Activated T-cell treated with anti-CD3 and anti-CD28 coated beads, Interleukin-2, amount 50 U/mL, for 48 hours (primary cell): Measurements from ENCODE around the gene NDUFAF2.
"Not testable (repeated sequence)": the region's sequence is repeated elsewhere in the genome, so short reads cannot be mapped to it uniquely, and the experiment has no call there.

Experiments
- DNase-seq, 2 experiments: peaks; one replicate each; pipeline ENCODE4 v3.0.0-alpha.2; 2020

NDUFAF2 gene

DNA sequence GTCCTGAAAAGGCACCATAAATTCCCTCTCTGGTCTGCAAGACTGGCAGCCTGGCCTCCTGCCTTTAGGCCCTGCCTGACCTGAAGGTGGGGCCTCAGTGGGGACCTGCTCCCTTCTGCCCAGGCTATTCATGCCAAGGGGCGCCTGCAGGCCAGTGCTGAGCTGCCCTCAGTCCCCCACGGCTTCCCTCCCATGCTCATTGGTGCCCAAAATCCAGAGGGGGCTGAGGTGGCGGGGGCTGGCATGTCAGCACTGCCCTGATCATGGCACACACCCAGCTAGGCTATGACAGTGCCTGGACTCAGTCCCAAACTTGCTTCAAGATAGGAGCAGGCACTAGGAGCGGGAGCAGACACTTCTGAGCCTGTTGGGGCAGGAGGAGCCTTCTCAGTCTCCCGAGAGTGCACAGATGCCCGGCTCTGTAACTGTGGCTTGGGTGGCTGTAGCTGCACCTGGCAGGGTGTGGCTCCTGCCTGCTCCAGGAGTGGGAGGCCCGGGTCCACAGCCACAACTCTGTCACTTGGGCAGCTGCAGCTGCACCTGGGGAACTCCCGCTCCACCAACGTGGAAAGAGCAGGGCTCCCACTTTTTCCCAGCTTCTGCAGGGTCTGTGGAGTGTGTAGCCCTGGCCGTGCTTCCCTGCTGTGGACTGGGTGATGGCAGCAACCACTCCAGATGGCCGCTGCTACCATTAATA, 49.0 kb downstream of the NDUFAF2 start:
- DNase-seq = no peak

DNA sequence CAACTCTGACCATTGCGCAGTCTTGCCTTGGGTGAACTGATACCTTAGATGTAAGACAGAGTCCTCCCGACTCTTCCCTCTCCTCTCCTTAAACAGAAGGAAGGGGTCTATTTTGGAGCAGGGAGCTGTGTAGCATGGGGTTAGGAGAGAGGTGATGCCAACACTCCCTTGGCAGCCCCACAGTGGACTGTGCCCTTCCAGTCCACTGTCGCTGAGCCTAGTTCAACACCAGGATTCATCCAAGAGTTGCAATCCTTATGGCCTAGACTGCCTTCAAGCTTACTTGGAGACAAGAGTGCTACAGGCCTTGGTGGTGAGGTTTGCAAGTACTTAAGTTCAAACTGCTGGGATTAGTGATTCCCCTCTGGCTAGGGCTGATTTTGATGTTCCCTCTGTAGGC, 51.4 kb downstream of the NDUFAF2 start:
- DNase-seq = no peak

DNA sequence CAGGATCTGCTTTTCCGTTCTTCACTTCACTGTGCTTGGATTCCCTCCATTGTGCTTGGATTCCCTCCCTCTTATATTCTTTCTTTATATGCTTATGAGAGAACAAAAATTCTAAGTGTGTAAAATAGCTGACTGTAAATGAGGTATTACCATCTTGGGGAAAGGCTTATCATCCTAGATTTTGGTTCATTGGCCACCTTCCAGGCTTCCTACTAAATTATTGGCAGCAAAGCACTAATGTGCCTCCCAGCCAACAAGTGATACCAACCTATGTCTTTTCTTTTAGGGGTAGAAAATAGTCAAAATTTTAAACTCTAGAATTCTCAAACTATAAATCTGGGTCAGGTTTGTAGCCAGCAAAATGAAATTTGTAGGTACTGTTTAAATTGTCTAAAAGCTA, 52.7 kb downstream of the NDUFAF2 start:
- no peak for DNase-seq

DNA sequence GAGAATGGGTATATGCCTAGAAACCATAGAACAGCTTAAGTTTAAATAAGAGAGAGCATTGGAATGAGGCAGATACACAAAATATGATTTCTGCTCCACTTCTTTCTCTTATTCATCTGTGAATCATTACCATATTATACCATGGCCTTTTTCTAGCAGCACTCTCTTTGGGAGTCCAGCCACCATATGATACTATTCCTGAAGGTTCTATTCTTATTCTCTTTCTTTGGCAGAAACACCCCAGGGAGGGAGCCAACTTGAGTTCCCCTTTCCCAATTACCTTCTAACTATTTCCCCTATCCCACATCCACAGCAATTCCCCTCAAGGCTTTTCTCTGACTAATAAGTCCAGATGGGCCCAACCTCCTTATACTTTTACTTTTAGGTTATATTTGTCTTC, 55.9 kb downstream of the NDUFAF2 start:
- no peak for DNase-seq

- no peak for DNase-seq
Observed at GRCh38 chr5:61001647-61002046, 56.6 kb downstream of the NDUFAF2 start.

DNA sequence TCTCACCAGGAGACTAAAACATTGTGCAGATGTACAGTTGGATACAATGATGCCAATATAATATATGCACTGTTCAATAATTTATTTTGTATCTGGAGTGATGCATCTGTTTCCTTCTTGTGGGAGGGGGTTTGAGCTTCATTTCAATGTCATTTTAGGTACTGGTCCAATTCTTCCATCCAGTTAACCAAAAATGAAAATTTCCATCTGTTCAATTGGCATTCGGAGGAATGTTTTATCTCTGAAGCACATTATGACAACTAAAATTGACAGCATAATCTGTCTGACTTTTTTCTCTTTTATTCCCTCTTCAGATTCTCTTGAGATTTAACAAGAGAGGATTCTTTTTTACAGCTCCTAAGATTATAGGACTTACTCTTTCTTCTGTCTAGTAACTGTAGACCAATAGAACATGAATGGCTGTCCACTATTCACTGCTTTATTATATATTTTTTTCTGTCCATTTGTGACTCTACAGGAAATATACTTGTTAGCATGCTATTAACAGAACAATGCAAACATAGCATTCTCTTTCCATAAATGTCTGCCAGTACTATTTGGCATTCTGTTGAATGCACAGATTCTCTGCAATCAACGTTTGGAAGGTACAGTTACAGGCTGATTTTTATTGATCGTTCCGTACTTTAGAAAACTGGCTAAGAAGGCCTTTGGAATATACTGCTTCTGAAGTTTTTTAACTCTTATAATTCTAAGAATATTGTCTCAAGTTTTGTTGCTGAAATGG, 57.8 kb downstream of the NDUFAF2 start:
- DNase-seq = no peak

- no peak for DNase-seq
Observed at GRCh38 chr5:61004448-61004847, 59.4 kb downstream of the NDUFAF2 start.

DNA sequence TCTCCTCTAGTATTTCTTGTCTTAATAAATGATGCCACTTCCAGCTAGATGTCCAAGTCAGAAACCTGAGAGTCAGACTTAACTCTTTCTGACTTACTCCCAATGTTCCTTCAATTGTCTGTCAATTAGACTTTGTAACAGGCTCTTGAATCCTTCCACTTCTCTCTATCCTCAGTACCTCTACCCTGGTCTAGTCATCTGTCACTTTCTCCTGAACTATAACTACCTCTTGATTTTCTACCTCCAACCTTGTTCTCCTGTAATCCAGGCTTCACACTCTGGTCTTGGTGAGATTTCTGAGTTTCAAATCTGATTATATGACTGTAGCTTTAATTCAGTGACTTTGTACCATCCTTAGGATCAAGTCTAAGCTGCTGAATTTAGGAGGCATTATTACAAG, 64.9 kb downstream of the NDUFAF2 start:
- no peak for DNase-seq

DNA sequence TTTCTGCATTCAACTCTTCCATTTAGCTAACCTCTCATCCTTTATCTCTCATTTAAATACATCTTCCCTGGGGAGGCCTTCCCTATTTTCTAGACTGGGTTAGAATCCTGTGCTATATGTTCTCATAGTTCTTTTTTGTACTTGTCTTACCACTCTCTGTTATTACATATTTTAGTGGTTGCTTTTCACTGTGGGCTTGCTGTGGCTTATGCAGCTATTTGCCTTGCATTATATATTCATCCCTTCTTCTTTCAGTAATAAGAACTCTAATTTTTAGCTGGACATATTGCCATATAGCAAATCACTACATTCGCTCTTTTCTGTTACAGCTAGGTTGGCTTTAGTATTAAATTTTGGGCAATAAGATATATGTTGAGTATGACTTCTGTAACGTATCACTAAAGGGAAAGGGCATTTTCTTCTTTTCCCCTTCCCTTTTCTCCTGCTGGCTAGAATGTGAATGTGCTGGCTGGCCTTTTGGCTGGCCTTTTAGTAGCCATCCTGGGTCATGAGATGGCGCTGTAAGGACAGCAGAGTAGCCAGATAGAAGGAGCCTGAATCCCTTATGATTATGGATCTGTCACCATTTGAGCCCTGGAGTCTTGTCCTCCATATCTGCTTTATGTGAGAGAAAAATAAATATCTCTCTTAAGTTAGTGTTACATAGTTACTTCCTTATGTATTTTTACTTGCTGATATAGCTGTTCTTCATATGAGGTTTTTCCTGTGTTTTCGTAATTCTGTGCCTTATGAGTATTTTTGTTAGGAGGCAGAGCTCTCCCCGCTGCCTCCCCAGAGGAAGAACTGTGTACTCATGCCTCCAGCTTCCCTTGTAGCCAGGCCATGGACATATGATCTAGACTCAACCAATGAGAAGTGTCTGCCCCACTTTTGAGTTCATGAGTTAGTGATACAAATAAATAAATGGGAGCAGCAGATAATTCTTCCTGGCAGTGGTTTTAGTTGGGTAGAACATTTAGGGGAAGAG, 65.8 kb downstream of the NDUFAF2 start:
- DNase-seq = no peak

DNA sequence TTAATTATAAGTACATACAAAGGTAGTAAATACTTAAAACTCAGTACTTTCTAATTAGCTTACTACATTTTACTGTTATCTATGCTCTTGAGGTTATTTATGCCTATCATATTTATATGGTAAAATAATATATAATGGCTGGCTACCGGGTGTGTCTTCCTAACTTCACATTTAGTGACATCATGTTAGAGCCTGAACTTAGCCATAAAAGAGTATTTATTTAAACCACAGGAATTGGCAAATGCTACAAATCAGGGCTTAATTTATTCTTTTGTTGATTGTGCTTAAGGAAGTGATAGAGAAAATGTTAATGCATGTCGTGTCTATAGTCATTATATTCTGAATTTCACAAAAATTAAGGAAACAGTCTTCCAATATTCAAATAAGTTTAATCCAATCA, 73.1 kb downstream of the NDUFAF2 start:
- no peak for DNase-seq

DNA sequence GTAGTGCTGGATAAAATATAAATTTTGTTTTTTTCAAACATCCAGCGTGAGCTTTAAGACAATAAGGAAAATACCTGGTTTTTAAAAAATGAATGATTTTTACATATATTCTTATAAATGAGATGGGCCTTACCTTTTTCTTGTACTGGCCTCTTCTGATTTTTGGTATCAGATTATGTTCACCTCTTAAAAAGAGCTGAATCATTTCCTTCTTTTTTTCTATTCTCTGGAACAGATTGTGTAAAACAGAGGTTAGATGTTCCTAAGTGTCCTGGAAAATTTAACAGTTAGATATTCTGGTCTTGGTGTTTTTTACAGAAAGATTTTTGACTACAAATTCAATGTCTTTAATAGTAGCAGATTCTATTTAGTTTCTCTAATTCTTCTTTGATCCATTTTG, 74.6 kb downstream of the NDUFAF2 start:
- no peak for DNase-seq

GRCh38 chr5:61020415-61020814, 75.4 kb downstream of the NDUFAF2 start:
- no peak for DNase-seq

DNA sequence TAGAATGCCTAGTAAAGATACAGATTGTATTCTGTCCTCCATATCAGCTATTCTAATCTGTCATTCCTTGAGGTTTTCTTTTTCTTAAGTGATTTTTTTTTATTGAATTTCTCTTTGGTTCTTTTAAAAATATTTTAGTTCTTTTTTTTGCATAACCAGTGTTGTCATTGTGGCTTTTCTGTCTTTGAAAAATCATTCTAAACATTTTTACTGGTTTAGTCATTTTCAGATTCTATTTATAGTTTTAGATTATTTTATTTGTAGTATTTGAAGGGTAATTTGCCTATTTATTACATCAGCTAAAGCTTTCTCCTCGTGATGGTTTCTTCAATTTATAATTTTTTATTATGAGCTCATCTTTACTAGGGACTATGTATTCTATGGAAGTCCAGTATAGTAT, 78.1 kb downstream of the NDUFAF2 start:
- DNase-seq = no peak

- no peak for DNase-seq
Observed at GRCh38 chr5:61026004-61026403, 81.0 kb downstream of the NDUFAF2 start.

DNA sequence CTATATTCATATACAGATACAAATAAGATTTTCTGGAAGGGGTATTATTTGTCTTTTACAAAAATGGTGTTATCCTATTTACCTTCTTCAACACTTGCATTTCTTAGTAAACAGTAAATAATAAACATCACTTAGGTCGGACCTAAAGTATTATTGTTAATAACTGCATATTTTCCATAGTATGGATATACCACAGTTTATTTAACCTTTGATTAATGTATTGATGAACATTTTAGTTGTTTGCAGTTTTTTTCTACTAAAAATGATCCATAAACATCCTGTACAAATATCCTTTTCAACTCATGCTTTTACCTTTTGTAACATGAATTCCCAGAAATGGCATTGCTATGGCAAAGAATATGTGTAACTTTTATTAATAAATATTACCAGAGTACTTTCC, 83.4 kb downstream of the NDUFAF2 start:
- DNase-seq = no peak

- DNase-seq = no peak
Observed at GRCh38 chr5:61029456-61030162, 84.6 kb downstream of the NDUFAF2 start.

DNA sequence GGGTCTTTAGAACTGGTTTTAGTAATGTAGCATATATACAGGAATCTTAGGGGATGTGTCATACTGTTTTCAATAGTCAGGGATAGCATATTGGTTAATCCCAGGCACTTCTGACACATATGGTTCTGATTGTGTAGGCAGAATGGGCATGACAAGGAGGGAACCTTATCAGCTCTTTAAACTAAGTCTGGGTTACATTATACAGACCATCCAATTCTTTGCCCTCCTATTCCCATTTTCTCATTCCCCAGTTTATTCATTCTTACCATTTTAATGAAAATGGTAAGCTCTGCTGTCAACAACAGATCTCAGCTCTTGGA, 85.1 kb downstream of the NDUFAF2 start:
- no peak for DNase-seq

- not testable (repeated sequence) for DNase-seq
Observed at GRCh38 chr5:61031301-61031700, 86.3 kb downstream of the NDUFAF2 start.

DNA sequence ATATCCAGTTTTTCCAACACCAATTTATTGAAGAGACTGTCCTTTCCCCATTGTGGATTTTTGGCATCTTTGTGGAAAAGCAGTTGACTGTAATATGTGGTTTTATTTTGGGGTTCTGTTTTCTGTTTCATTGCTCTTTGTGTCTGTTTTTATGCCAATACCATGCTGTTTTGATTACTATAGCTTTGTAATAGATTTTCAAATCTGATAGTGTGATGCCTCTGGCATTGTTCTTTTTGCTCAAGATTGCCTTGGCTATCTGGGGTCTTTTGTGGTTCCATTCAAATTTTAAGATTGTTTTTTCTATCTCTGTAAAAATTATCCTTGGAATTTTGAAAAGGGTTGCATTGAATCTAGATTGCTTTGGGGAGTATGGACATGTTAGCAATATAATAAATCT, 99.5 kb downstream of the NDUFAF2 start:
- no peak for DNase-seq

GRCh38 chr5:61047346-61047745, 102.3 kb downstream of the NDUFAF2 start:
- DNase-seq = no peak

- DNase-seq = no peak
Observed at GRCh38 chr5:61048534-61048933, 103.5 kb downstream of the NDUFAF2 start.

GRCh38 chr5:61050292-61050691, 105.3 kb downstream of the NDUFAF2 start:
- DNase-seq = no peak

- DNase-seq = no peak
Observed at GRCh38 chr5:61051267-61051666, 106.3 kb downstream of the NDUFAF2 start.
